Inferior parietal cortex (tissue), 1 donor: ENCODE results near the gene RAD51B.
"Not testable (repeated sequence)": the region's sequence is repeated elsewhere in the genome, so short reads cannot be mapped to it uniquely, and the experiment has no call there.

Experiments used
- DNase-seq: peaks from one replicate; pipeline ENCODE4 v3.0.0-alpha.2; 2016; ENCODE audit errors: extremely low spot score

The RAD51B gene

GRCh38 chr14:68650404-68650994 lies 830.9 kb downstream of the RAD51B start:
- DNase-seq = no peak

- no peak for DNase-seq
Measured at GRCh38 chr14:68651075-68651474, 831.5 kb downstream of the RAD51B start.

- no peak for DNase-seq
Measured at GRCh38 chr14:68651652-68652432, 832.3 kb downstream of the RAD51B start.

- DNase-seq = no peak
Measured at GRCh38 chr14:68652433-68652690, 832.8 kb downstream of the RAD51B start.

GRCh38 chr14:68653108-68653507 lies 833.5 kb downstream of the RAD51B start:
- no peak for DNase-seq

GRCh38 chr14:68653804-68654203 lies 834.2 kb downstream of the RAD51B start:
- DNase-seq = no peak

GRCh38 chr14:68654471-68654941 lies 834.9 kb downstream of the RAD51B start:
- DNase-seq = no peak

GRCh38 chr14:68655021-68655831 lies 835.6 kb downstream of the RAD51B start:
- DNase-seq = no peak

- DNase-seq = no peak
Measured at GRCh38 chr14:68655911-68656316, 836.3 kb downstream of the RAD51B start.

GRCh38 chr14:68656452-68656851 lies 836.9 kb downstream of the RAD51B start:
- no peak for DNase-seq

- no peak for DNase-seq
Measured at GRCh38 chr14:68657300-68658028, 837.9 kb downstream of the RAD51B start.

GRCh38 chr14:68658029-68658509 lies 838.5 kb downstream of the RAD51B start:
- DNase-seq = no peak

- DNase-seq = no peak
Measured at GRCh38 chr14:68658943-68659931, 839.7 kb downstream of the RAD51B start.

- no peak for DNase-seq
Measured at GRCh38 chr14:68660495-68660894, 840.9 kb downstream of the RAD51B start.

GRCh38 chr14:68661226-68662225 lies 841.9 kb downstream of the RAD51B start:
- DNase-seq = no peak

GRCh38 chr14:68662392-68662791 lies 842.8 kb downstream of the RAD51B start:
- no peak for DNase-seq

GRCh38 chr14:68662826-68663225 lies 843.2 kb downstream of the RAD51B start:
- DNase-seq = not testable (repeated sequence)

GRCh38 chr14:68663385-68664076 lies 844.0 kb downstream of the RAD51B start:
- DNase-seq = peak; percentile 36

- DNase-seq = no peak
Measured at GRCh38 chr14:68664225-68664681, 844.7 kb downstream of the RAD51B start.
